ENCODE results near the gene GRM4.

Gene GRM4

GRCh38 chr6:34095741-34096140 is 50.1 kb downstream of the GRM4 start:
- Histone ChIP-seq H3K9me3 (ENCODE audit: severe bottlenecking) (no peaks in the 10 kb centered on the region), H3K27me3 (ENCODE audit: insufficient read depth, low read depth, severe bottlenecking) (no peaks in the 10 kb centered on the region), H3K36me3 (peaks cover 8% of the 10 kb centered on the region), H3K27ac (no peak overlapping the region), H3K4me3 (ENCODE audit: low read depth, low read length) (no peak overlapping the region)
- DNase-seq: no peak
- TF ChIP-seq CTCF (IDR thresholded peaks at IDR 0.05; ENCODE audit: low read depth, low read length): no peak

GRCh38 chr6:34095136-34095505 is 50.8 kb downstream of the GRM4 start:
- DNase-seq: no peak
- H3K27me3 ChIP-seq (ENCODE audit: insufficient read depth, low read depth, severe bottlenecking): no peaks in the 10 kb centered on the region
- no peak for TF ChIP-seq CTCF (IDR thresholded peaks at IDR 0.05; ENCODE audit: low read depth, low read length)

GRCh38 chr6:34094474-34095135 is 51.3 kb downstream of the GRM4 start:
- H3K27ac ChIP-seq: no peak overlapping the region
- H3K36me3 ChIP-seq: peaks cover 4% of the 10 kb centered on the region; the same call in 1 of the 2 replicates
- H3K27me3 ChIP-seq (ENCODE audit: insufficient read depth, low read depth, severe bottlenecking): no peaks in the 10 kb centered on the region
- no peak for TF ChIP-seq CTCF (IDR thresholded peaks at IDR 0.05; ENCODE audit: low read depth, low read length)
- no peak for DNase-seq
- no peaks in the 10 kb centered on the region for H3K9me3 ChIP-seq (ENCODE audit: severe bottlenecking)
- H3K4me3 ChIP-seq (ENCODE audit: low read depth, low read length): no peak overlapping the region

More at GRCh38 chr6:34095136-34095505, 50.8 kb downstream of the GRM4 start:
- peaks cover 4% of the 10 kb centered on the region; the same call in 1 of the 2 replicates for H3K36me3 ChIP-seq
- H3K27ac ChIP-seq: no peak overlapping the region
- H3K4me3 ChIP-seq (ENCODE audit: low read depth, low read length): no peak overlapping the region
- no peaks in the 10 kb centered on the region for H3K9me3 ChIP-seq (ENCODE audit: severe bottlenecking)

- Histone ChIP-seq H3K36me3 (peaks cover 4% of the 10 kb centered on the region; the same call in 1 of the 2 replicates), H3K4me3 (ENCODE audit: low read depth, low read length) (no peak overlapping the region), H3K9me3 (ENCODE audit: severe bottlenecking) (no peaks in the 10 kb centered on the region), H3K27ac (no peak overlapping the region), H3K27me3 (ENCODE audit: insufficient read depth, low read depth, severe bottlenecking) (no peaks in the 10 kb centered on the region)
- no peak for TF ChIP-seq CTCF (IDR thresholded peaks at IDR 0.05; ENCODE audit: low read depth, low read length)
- no peak for DNase-seq
Observed at GRCh38 chr6:34093854-34094430, 51.9 kb downstream of the GRM4 start.

GRCh38 chr6:34093206-34093605 is 52.7 kb downstream of the GRM4 start:
- no peaks in the 10 kb centered on the region for H3K9me3 ChIP-seq (ENCODE audit: severe bottlenecking)
- no peak for DNase-seq
- TF ChIP-seq CTCF (IDR thresholded peaks at IDR 0.05; ENCODE audit: low read depth, low read length): no peak
- H3K4me3 ChIP-seq (ENCODE audit: low read depth, low read length): no peak overlapping the region
- peak overlapping the region; percentile 95 for H3K27ac ChIP-seq
- no peaks in the 10 kb centered on the region for H3K27me3 ChIP-seq (ENCODE audit: insufficient read depth, low read depth, severe bottlenecking)
- H3K36me3 ChIP-seq: peaks cover 4% of the 10 kb centered on the region
